Neuronal stem cell (in vitro differentiated cells): ENCODE results near the gene KRTAP5-2.

ENCODE experiments used
- DNase-seq: peaks from one replicate; pipeline ENCODE4 v3.0.0-alpha.2; 2013; ENCODE audit warnings: low spot score
- H2AFZ ChIP-seq: one replicate; pipeline ENCODE4 v1.6.1; 2013; ENCODE audit warnings: mild to moderate bottlenecking, low read length, inconsistent platforms
- H2AK5ac ChIP-seq: 2 replicates; pipeline ENCODE4 v1.6.1; 2013; ENCODE audit warnings: low read depth, mild to moderate bottlenecking, inconsistent platforms, low read length, moderate library complexity, mixed read lengths
- H2BK120ac ChIP-seq: 2 replicates; pipeline ENCODE4 v1.6.1; 2013; ENCODE audit warnings: low read depth, mild to moderate bottlenecking, inconsistent platforms, low read length, moderate library complexity, mixed read lengths
- H2BK12ac ChIP-seq: one replicate; pipeline ENCODE4 v1.6.1; 2013; ENCODE audit warnings: low read length, inconsistent platforms
- H2BK15ac ChIP-seq: 2 replicates; pipeline ENCODE4 v1.6.1; 2013; ENCODE audit warnings: mild to moderate bottlenecking, low read length, inconsistent platforms, mixed read lengths
- H2BK5ac ChIP-seq: one replicate; pipeline ENCODE4 v1.6.1; 2013; ENCODE audit warnings: inconsistent platforms, mild to moderate bottlenecking, low read length, moderate library complexity
- H3K14ac ChIP-seq: one replicate; pipeline ENCODE4 v1.6.1; 2013; ENCODE audit warnings: low read length, inconsistent platforms
- H3K18ac ChIP-seq: 2 replicates; pipeline ENCODE4 v1.6.1; 2013; ENCODE audit warnings: low read length, inconsistent platforms
- H3K23ac ChIP-seq: 2 replicates; pipeline ENCODE4 v1.6.1; 2013; ENCODE audit warnings: low read depth, mild to moderate bottlenecking, mixed read lengths, low read length, inconsistent platforms; ENCODE audit not compliant: poor library complexity
- H3K27ac ChIP-seq: replicated peaks from 3 replicates; pipeline ENCODE4 v1.5.1; 2013; ENCODE audit warnings: low read length, inconsistent platforms
- H3K27me3 ChIP-seq, 3 experiments: 2 replicates each; pipeline ENCODE4 v1.6.1; 2013; ENCODE audit warnings: low read length in 3 of 3, mild to moderate bottlenecking in 2 of 3, inconsistent platforms in 1 of 3, low read depth in 1 of 3, mixed read lengths in 1 of 3, moderate library complexity in 1 of 3; ENCODE audit not compliant: control insufficient read depth in 3 of 3, insufficient read depth in 3 of 3
- H3K36me3 ChIP-seq, 2 donors: replicated peaks in 1 of 2; 2 replicates each; pipeline ENCODE4 v1.6.1; 2013; ENCODE audit warnings: low read length in 2 of 2; ENCODE audit not compliant: control insufficient read depth in 2 of 2, insufficient read depth in 2 of 2
- H3K4ac ChIP-seq: 2 replicates; pipeline ENCODE4 v1.6.1; 2013; ENCODE audit warnings: inconsistent platforms, mild to moderate bottlenecking, low read length, moderate library complexity
- H3K4me1 ChIP-seq, 2 donors: 1 replicate in 1 of 2; 2 replicates in 1 of 2; pipeline ENCODE4 v1.6.1; 2013; ENCODE audit warnings: low read length in 2 of 2, low read depth in 1 of 2; ENCODE audit not compliant: control insufficient read depth in 2 of 2, insufficient read depth in 1 of 2
- H3K4me2 ChIP-seq: one replicate; pipeline ENCODE4 v1.6.1; 2013; ENCODE audit warnings: mild to moderate bottlenecking, low read length, inconsistent platforms; ENCODE audit not compliant: insufficient read depth, poor library complexity, severe bottlenecking
- H3K4me3 ChIP-seq, 2 donors: 2 replicates each; pipeline ENCODE4 v1.5.1; 2013; ENCODE audit warnings: low read length in 2 of 2, mild to moderate bottlenecking in 2 of 2, inconsistent platforms in 1 of 2, moderate library complexity in 1 of 2
- H3K79me1 ChIP-seq: one replicate; pipeline ENCODE4 v1.6.1; 2013; ENCODE audit warnings: low read depth, mild to moderate bottlenecking, inconsistent platforms, low read length, moderate library complexity
- H3K9ac ChIP-seq: one replicate; pipeline ENCODE4 v1.6.1; 2013; ENCODE audit warnings: mild to moderate bottlenecking, low read depth, low read length, inconsistent platforms; ENCODE audit not compliant: poor library complexity
- H3K9me3 ChIP-seq, 2 donors: replicated peaks in 1 of 2; 2 replicates each; pipeline versions ENCODE3 to v1.6.1; 2013; ENCODE audit warnings: low read length in 2 of 2, mild to moderate bottlenecking in 2 of 2, inconsistent platforms in 1 of 2, low read depth in 1 of 2, mixed read lengths in 1 of 2, moderate library complexity in 1 of 2; ENCODE audit not compliant: control insufficient read depth in 2 of 2, insufficient read depth in 1 of 2
- H4K8ac ChIP-seq: one replicate; pipeline ENCODE4 v1.6.1; 2013; ENCODE audit warnings: low read depth, mild to moderate bottlenecking, inconsistent platforms, low read length, moderate library complexity
- H4K91ac ChIP-seq: one replicate; pipeline ENCODE4 v1.6.1; 2013; ENCODE audit warnings: low read length, low read depth, mild to moderate bottlenecking, inconsistent platforms; ENCODE audit not compliant: poor library complexity
- WGBS, 2 donors: extraction: QIAGEN DNeasy Blood & Tissue Kit; methylation state at CpG; one replicate each; pipeline ENCODE4 v1.1.7; 2013; ENCODE audit warnings: missing lambda C conversion rate in 2 of 2, mixed read lengths in 1 of 2; ENCODE audit not compliant: insufficient read length in 2 of 2, insufficient replicate concordance in 1 of 2; ENCODE audit errors: extremely low coverage in 2 of 2; 5-methylcytosine and 5-hydroxymethylcytosine counted together

Gene KRTAP5-2

DNA sequence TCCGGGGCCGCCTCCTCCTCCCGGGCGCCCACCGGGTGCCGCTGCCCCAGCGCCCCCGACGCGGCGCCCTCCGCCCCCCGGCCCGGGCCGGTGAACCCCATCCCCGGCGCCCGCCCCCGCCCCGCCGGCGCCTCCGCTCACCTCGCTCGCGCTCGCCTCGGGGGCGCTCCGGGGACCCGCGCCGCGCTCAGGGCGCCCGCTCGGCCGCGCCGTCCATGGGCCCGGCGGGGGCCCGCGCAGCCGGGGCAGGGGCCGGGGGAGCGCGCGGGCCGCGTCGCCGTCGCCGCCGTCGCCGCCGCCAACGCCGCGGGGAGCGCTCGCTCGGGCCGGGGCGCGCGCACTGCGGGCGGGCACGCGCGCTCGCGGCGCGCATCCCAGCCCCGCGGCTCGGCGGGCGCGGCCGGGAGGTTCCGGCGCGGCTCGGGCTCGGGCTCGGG, 26.3 kb downstream of the KRTAP5-2 start:
- Histone ChIP-seq H2BK5ac (no peak overlapping the region), H4K8ac (no peak overlapping the region), H3K27me3 (peaks cover 20 to 65% (median 37%) of the 10 kb centered on the region in 3 experiments), H2AK5ac (no peak overlapping the region), H3K18ac (peak overlapping the region; percentile 91), H3K4me1 (peaks cover 18 to 19% of the 10 kb centered on the region in 2 donors), H3K36me3 (no peaks in the 10 kb centered on the region), H2BK15ac (no peak overlapping the region), H2BK12ac (no peak overlapping the region), H3K4me2 (peak overlapping the region; percentile 77), H2BK120ac (no peak overlapping the region), H3K4ac (no peak overlapping the region), H3K79me1 (peaks cover 2% of the 10 kb centered on the region), H3K27ac (no peak overlapping the region), H3K23ac (peak overlapping the region; percentile 55), H3K4me3 (peak overlapping the region; percentile 30 to 81), H3K9ac (peak overlapping the region; percentile 44), H2AFZ (peak overlapping the region; percentile 79), H3K14ac (no peak overlapping the region), H3K9me3 (no peaks in the 10 kb centered on the region), H4K91ac (no peak overlapping the region)
- no CpG with 5 or more reads among the region's 91 CpGs for WGBS, 2 donors
- no peak for DNase-seq

DNA sequence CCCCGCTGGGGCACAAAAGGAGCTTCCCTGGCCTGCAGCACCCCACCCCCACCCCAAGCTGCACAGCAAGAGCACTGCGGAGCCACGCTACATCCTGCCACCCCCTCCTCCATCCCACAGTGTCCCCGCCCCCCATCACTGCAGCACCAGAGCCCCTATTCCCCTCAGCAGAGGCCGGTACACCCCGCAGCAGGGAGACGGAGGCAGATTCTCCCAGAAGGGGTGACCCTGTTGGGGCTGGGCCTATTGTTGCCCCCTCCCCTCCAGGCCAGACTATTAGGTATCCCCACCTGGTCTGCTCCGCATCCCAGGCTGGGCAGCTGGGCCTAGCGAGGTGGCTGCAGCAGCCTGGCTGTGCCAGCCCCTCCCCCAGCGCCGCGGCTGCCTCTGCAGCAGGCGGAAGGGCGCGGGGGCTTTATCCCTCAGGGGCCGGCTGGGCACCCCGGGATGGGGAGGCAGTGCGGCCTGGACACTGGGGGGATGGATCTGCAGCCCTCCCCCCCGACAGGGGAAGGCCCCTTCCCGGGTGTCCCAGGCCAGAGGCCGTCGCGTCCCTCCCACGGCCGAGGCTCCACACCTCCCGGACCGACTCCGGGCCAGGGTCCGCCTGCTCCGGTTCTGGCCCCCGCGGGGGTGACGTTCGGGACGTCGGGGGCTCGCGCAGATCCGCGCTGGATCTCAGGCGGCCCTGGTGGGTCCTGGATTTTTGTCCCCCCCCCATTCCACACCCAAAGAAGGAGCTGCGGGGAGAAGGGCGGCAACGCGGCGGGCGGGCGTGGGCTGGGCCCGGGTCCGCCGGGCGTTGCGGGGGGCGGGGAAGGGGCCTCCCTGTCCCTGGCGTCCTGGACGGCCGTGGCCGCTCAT, 27.0 kb downstream of the KRTAP5-2 start:
- no peak overlapping the region for H3K14ac ChIP-seq
- H4K8ac ChIP-seq, result no peak overlapping the region
- no CpG with 5 or more reads among the region's 58 CpGs for WGBS, 2 donors
- peak overlapping the region; percentile 55 for H3K23ac ChIP-seq
- peak overlapping the region; percentile 75 for H2AK5ac ChIP-seq
- no peak overlapping the region for H4K91ac ChIP-seq
- no peak overlapping the region for H2BK12ac ChIP-seq
- peak overlapping the region; percentile 66 for H2BK5ac ChIP-seq
- peak overlapping the region; percentile 45 for H3K4me2 ChIP-seq
- H3K9me3 ChIP-seq, result no peaks in the 10 kb centered on the region
- H3K36me3 ChIP-seq, result no peaks in the 10 kb centered on the region
- H3K18ac ChIP-seq, result peak overlapping the region; percentile 91
- H2BK15ac ChIP-seq, result peak overlapping the region; percentile 58
- no peak overlapping the region for H3K4ac ChIP-seq
- H2BK120ac ChIP-seq, result no peak overlapping the region
- peaks cover 20 to 68% (median 37%) of the 10 kb centered on the region in 3 experiments for H3K27me3 ChIP-seq
- H3K4me1 ChIP-seq, result peaks cover 18 to 19% of the 10 kb centered on the region in 2 donors
- H3K4me3 ChIP-seq, result peak overlapping the region; percentile 24 to 81
- H3K27ac ChIP-seq, result no peak overlapping the region
- peak overlapping the region; percentile 44 for H3K9ac ChIP-seq
- no peak for DNase-seq
- H2AFZ ChIP-seq, result peak overlapping the region; percentile 68
- peaks cover 4% of the 10 kb centered on the region for H3K79me1 ChIP-seq

DNA sequence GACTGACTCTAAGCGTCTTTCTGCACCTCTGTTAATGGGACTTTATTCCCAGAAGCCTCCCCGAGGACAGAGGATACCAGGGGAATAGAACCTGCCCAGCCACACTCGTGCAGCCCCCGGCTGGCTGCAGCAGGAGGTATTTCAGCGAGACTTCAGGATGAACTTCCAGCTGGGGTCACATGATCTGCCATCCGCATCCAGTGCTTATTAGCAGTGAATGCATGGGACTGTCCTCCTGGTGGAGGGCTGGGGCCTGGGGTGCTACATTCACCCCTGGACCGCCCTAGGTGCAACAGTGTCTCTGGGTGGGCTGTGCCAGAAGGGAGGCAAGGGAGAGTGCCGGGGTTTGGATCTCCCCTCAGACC, 27.6 kb downstream of the KRTAP5-2 start:
- Histone ChIP-seq H3K27ac (no peak overlapping the region), H4K8ac (no peak overlapping the region), H3K9me3 (no peaks in the 10 kb centered on the region), H3K4me3 (no peak overlapping the region), H2AFZ (no peak overlapping the region), H3K14ac (peak overlapping the region; percentile 71), H2AK5ac (peak overlapping the region; percentile 70), H2BK120ac (no peak overlapping the region), H2BK15ac (peak overlapping the region; percentile 58), H3K79me1 (peaks cover 4% of the 10 kb centered on the region), H3K4me1 (peaks cover 18 to 19% of the 10 kb centered on the region in 2 donors), H2BK12ac (no peak overlapping the region), H3K9ac (no peak overlapping the region), H2BK5ac (no peak overlapping the region), H3K18ac (peak overlapping the region; percentile 91), H3K27me3 (peaks cover 20 to 71% (median 37%) of the 10 kb centered on the region in 3 experiments), H3K36me3 (no peaks in the 10 kb centered on the region), H3K4me2 (no peak overlapping the region), H4K91ac (no peak overlapping the region), H3K23ac (no peak overlapping the region), H3K4ac (no peak overlapping the region)
- DNase-seq, result no peak
- no CpG with 5 or more reads among the region's 8 CpGs for WGBS, 2 donors

DNA sequence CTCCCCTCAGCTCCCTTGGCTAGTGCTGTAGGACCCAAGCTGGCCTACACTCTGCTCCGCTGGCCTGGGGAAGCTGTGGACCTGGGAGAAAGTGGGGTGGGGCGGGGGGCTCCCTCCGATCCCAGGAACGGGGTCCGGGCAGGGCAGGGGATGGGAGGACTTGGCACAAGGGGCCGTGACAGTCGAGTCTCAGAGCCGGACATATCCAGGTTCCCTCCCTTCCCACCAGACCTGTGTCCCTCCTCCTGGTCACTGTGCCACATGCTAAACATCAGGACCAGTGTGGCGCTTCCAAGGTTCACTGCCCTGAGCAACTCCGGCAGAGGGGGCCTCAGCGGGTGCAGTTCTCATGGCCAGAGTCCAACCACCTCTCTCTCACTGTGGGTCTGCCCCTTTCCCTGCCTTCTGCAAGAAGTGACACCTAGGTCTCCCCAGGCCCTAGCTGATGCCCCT, 28.1 kb downstream of the KRTAP5-2 start:
- Histone ChIP-seq H3K4me2 (no peak overlapping the region), H2BK5ac (no peak overlapping the region), H3K36me3 (peaks cover 0 to under 1% of the 10 kb centered on the region in 2 donors), H3K4ac (no peak overlapping the region), H2BK12ac (no peak overlapping the region), H3K27ac (no peak overlapping the region), H3K9ac (no peak overlapping the region), H3K4me1 (peaks cover 19% of the 10 kb centered on the region in 2 donors), H2AFZ (no peak overlapping the region), H4K8ac (no peak overlapping the region), H2BK15ac (peak overlapping the region; percentile 54), H4K91ac (no peak overlapping the region), H3K14ac (no peak overlapping the region), H2BK120ac (no peak overlapping the region), H3K27me3 (peaks cover 20 to 72% (median 36%) of the 10 kb centered on the region in 3 experiments), H3K23ac (no peak overlapping the region), H3K9me3 (no peaks in the 10 kb centered on the region), H3K18ac (peak overlapping the region; percentile 19), H3K79me1 (peaks cover 4% of the 10 kb centered on the region), H2AK5ac (peak overlapping the region; percentile 68), H3K4me3 (no peak overlapping the region)
- no peak for DNase-seq
- no CpG with 5 or more reads among the region's 11 CpGs for WGBS, 2 donors
